Erythroblast (primary cell): ENCODE data around the gene MUC12.

Experiments used
- GATA1 ChIP-seq: IDR thresholded peaks from 2 replicates; pipeline ENCODE4 v1.6.1; 2011; ENCODE audit warnings: low read depth, mild to moderate bottlenecking, control low read depth, low read length, moderate library complexity
- POLR2A ChIP-seq: IDR thresholded peaks from 2 replicates; pipeline ENCODE4 v1.6.1; 2011; ENCODE audit warnings: mild to moderate bottlenecking, low read length

GRCh38 chr7:100963386-100963785, 6.0 kb upstream of the MUC12 start:
- TF ChIP-seq POLR2A = no peak
- TF ChIP-seq GATA1 = no peak
